Activated T-cell treated with anti-CD3 and anti-CD28 coated beads, Interleukin-2, amount 50 U/mL, for 1 hour (primary cell): ENCODE measurements around the gene IL17RD.

Experiments
- DNase-seq: peaks from one replicate; pipeline ENCODE4 v3.0.0-alpha.2; 2020

The IL17RD gene

GRCh38 chr3:57164657-57165573, at the start of gene IL17RD:
Gene IL17RD (minus strand): TSS chr3:57165353. CDS start chr3:57165286, 67 bp downstream.
- DNase-seq, result peak; percentile 41

GRCh38 chr3:57206423-57206822, 41.3 kb upstream of the IL17RD start:
- no peak for DNase-seq

- DNase-seq, result no peak
Measured at GRCh38 chr3:57199895-57200297, 34.7 kb upstream of the IL17RD start, which contains the start of gene HESX1. Gene HESX1 (minus strand): TSS chr3:57199978. CDS start chr3:57199918, 60 bp downstream.

GRCh38 chr3:57194641-57195040, 29.5 kb upstream of the IL17RD start:
- DNase-seq, result no peak

- DNase-seq, result no peak
Measured at GRCh38 chr3:57192028-57192427, 26.9 kb upstream of the IL17RD start.

DNA sequence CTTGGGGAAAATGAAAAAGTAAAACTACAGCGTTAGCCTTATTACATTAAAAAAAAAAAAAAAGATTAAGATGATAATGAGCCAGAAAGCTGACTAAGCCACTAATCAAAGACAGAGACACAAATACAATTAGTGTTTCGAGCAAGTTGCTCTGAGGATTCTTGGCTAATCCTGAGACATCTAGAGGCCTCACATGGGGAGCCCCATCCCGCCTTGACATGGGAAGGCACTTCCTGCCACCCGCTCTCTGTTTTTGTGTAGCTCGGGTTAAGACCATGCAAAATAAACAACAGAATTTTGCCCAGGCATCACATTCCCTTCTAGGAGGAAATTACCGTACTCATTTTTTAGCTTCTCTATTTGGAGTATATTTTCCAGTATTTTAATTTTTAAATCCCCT, 19.4 kb upstream of the IL17RD start:
- no peak for DNase-seq

- no peak for DNase-seq
Measured at GRCh38 chr3:57179580-57180410, 14.6 kb upstream of the IL17RD start.

DNA sequence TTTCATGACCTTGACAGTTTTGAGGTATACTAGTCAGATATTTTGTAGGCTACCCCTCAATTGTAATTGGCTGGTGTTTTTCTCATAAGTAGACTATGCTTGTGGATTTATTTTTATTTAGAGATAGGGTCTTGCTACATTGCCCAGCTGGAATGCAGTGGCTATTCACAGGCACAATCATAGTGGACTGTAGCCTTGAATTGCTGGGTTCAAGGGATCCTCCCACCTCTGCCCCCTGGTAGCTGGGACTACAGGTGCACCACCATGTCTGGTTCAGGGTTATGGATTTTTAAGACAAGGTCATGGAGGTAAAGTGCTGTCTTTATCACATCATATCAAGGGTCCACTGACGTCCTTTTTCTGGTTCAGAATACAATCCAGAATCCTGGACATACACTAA, 10.9 kb upstream of the IL17RD start:
- no peak for DNase-seq

DNA sequence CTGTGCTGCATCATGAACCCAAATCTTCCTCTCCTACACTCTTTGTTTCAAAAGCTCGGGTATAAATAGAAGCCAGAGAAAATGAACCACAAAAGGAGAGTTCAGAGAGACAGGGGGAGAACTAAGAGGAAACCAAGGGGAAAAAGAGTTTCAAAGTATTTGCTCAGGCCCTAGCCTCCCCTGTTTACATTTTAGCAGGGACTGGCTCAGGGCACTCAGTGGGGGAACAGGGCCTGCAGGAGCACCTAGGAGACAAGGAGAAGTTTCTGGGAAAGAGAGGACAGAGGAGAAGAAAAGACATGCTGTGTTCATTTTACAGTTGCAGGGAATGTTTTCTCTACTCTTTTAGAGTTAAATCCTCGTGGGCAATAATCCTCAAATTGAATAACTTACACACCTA, 8.5 kb upstream of the IL17RD start:
- no peak for DNase-seq

DNA sequence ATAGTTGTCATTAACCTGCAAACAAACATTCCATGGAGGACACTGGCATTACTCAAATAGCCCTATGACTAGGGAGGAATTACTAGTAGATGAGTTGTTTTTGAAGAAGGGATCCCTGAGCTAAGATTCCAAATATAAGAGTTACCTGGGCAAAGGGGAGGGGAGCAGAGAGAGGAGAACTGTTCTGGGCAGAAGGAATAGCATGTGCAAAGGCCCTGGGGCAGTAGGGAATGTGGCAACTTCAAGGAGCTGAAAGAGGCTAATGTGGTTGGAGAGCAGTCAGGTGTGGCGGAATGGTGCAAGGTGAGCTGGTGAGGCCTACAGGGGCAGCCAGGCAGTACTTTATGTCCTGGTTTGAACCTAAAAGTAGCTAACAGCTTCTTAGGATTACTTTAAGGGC, 5.8 kb upstream of the IL17RD start:
- DNase-seq, result no peak

DNA sequence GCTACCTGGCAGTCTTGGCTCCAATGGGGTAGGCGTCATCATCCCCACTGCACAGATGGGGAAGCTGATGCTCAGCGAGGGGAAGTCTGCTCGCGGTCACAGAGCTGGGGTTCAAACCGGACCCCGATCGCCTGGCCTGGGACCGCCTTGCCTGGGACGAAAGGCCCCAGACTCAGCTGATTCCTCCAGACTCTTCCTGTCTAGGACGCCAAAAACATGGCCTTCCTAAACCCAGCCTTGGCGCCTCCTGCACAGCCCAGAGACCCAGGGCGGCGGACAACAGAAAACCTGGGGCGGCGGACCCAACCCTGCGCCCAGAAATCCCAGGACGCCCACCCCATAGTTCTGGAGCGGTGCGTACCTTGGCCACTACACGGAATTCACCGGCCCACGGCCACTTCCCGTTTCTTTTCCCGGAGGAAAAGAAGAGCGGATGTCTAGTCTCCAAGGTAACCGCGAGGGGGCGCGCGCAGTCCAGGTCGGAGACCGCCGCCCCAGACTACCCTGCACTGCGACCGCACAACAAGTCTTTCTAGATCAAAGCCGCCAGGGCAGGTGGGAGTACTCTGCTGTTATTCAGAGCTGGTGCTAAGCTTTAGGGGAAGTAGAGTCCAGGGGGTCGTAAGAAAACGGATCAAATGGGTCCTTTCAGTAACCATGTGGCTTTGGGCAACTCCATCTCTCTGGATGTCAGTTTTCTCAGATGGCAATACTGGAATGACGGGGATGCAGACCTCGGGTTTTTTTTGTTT, 4.9 kb upstream of the IL17RD start:
- peak; percentile 64 for DNase-seq

DNA sequence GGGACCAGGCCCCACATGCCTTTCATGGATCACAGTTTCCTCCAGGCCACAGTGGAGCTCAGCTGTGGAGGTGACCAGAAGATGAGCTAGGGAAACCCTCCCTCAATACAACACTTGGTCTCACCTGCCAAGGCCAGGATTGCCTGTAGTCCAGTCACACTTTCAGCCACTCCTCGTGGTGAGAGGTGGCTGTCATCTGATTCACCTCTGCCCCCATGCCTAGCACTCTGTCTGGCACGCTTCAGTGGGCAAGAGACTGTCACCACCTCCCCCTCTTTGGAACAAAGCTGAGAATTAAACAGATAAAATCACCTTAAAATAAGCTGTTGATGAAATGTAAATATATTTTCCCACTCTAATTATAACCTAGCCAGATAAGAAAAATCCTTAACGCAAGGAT, 4.0 kb upstream of the IL17RD start:
- no peak for DNase-seq

DNA sequence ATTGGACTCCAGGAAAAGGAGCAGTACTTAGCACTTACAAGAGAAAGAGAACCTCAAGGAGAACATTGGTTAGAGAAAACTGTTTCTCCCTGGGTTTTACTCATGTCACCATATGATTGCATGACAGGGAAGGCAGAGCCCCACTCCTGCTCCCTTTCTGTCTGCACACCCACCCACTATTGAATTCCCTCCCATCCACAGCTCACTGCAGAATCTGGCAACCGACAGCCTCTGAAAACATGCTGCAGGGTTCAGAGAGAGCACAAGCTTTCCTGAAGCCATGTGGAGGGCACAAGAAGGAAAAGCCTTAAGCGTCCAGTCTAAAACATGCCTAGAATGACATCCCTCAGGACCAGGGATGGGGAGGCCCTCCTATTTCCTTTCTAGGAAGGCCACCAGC, 3.0 kb upstream of the IL17RD start:
- DNase-seq, result no peak

GRCh38 chr3:57166660-57167059, 1.5 kb upstream of the IL17RD start:
- no peak for DNase-seq

DNA sequence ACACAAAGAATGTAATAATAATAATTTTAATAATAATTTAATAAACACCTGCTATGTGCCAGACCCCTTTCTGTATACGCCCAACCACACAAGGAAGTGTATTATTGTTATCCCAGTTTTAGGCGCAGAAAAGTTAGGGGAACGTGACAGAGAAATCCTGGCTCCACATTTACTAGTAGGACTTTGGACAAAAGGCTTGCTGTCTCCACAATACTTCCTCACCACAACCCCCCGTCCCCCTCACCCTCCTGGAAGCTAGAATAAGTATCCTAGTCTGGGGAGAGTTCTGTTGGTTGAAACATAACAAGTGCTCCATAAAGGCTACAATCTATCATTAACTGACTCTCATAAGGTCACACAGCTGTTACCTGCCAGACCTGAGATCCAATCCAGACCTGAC, 488 bp upstream of the IL17RD start:
- no peak for DNase-seq

DNA sequence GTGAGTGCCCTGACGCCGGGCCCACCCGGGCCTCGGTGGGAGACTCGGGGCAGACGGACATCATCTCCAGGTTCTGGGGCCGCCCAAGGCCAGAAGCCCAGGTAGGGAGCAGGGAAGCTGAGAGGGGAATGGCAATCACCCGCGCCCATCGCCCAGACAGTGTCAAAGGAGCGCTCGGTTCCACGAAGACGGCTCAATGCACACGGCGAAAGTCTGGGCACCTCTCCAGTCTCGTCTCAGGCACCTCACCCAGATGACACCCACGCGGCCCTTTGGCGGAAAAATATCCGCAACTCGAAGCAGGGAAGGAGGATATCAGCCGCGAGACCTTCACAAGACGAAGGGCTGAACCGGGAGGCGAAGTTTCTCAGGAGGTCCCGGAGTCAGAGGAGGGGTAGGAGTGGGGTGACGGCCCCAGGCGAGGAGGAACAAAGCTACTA, 916 bp downstream of the IL17RD start:
- peak; percentile 24 for DNase-seq

DNA sequence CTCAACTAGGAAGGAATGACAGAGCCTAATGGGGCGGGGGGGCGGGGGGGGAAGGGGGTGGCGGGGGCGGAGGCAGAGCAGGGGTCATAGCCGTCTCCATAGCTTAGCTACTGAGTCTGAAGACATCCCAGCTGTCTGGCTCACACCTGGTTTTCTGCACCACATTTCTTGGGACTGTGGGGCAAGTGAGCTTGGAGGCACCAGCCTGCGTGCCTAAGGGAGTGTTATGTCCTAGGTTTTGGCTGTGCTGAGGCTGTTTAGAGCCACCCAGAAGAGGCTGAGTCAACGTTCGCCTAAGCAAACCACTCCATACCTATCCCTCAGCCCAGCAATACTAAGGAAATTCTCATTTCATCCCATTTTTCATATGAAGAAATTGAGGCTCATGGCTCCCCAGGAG, 1.4 kb downstream of the IL17RD start:
- no peak for DNase-seq

DNA sequence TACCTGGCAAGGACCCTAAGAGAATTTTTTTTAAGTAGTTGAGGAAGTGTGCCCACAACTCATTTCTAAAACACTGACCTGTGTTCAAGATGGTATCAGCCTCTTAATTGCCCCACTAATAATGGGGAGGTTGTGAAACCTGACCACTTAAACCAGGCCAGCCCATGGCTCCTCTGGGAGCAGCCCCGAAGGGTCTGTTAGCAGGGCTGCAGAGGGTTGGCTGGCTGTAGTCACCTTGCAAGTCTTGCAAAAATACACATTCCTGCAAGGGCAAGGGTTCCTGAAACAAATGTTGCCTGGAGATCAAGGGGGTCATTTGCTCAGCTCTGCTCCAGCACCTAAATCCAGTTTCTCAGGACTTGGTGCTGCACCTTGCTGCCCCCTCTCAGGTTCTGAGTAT, 3.2 kb downstream of the IL17RD start:
- no peak for DNase-seq

DNA sequence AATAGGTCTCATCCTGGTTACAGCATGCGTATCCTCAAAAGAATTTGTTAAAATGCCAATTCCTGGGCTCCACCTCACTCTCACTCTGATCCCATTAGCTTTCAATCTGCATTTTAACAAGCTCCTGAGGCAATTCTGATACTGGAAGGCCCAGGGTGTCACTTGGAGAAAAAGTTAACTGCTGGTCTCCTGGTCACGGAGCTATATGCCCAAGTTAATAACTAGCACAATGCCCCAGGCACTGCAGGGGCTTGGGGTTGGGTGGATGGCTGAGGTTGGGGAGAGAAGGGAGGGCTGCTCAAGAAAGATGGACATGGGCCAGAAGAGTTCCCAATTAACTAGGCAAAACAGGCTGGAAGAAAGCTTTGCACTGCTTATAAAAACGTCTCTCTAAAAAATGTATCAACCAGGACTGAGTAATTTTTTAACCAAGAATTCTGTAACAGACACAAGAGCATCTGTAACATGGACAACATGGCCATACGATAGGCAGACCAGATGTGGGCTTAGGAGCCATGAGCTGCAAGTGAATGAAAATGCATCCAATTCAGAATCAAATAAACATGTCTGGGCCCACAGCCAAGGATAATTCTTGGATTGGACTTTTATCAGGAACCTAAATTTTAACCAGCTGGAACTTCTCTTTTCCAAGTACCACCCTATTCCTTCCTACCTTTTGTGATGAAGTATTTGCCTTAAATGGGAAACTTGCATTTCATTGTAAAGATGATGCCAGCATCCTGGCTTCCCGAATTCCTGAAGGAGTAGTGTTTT, 4.2 kb downstream of the IL17RD start:
- DNase-seq, result no peak

DNA sequence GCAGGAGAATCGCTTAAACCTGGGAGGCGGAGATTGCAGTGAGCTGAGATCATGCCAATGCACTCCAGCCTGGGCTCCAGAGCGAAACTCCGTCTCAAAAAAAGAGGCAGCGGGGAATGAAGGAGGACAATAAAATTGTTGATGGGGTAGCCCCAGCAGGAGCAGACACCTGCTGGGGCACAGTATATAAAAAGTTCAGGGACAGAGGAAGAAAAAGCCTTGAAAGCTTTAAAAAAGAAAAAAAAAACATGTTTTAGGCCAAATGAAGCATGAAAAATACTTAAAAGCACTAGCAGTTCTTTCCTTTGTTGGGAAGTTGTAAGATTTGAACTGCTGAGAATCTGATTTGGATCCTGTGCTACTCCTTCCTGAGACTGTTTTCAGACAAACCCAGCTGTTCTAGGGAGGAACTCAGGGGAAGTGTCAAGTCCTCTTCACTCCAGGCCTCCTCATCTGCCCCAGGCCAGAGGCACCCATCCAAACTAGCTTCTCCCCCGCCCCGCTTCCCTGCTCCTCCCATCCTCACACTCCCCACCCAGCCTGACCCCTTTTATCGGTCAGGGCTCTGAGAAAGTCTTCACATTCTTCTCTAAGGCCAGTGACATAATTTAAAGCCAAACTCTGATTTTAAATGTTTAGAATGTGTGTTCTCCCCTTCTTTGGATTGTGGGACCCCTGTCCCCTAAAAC, 4.9 kb downstream of the IL17RD start:
- DNase-seq, result no peak
